DOHH2 (cell line): ENCODE data around the gene DGCR2.

Experiments used
- EZH2phosphoT487 ChIP-seq: fragments of 200-600 bp; sonication (generic); IDR thresholded peaks from 2 replicates; pipeline ENCODE4 v1.6.1; 2017; ENCODE audit warnings: borderline replicate concordance, mild to moderate bottlenecking, antibody characterized with exemption, low read length, moderate library complexity, mixed read lengths
- TF ChIP-seq, protein P1 (sequence below): fragments of 200-600 bp; sonication (generic); IDR thresholded peaks from one replicate; pipeline ENCODE4 v1.5.1; 2014; ENCODE audit warnings: antibody characterized with exemption, mild to moderate bottlenecking, low read depth, low read length; ENCODE audit not compliant: poor library complexity, severe bottlenecking

DNA sequence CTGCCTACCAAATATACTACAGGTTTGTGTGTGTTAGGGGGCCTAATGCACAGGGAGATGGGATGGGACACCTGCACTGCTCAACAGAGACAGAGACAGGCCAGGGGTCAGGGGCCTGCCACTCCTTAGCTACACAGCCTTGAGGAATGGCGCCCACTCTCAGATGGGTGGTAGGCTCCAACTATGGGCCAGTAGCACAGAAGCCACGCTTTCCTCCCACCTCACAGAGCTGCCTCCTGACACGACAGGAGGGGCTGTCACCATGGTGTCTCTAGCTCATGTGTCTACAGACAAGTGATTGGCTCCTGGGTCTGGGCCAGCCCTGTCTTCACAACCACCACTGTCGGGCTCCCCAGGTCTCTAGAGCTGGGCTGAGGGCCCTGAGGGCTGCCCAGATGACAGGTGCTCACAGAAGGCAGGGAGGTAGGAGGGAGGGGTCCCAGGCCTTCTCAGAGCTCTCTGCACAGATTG lies 81.8 kb downstream of the DGCR2 start:
- TF ChIP-seq, protein P1, sequence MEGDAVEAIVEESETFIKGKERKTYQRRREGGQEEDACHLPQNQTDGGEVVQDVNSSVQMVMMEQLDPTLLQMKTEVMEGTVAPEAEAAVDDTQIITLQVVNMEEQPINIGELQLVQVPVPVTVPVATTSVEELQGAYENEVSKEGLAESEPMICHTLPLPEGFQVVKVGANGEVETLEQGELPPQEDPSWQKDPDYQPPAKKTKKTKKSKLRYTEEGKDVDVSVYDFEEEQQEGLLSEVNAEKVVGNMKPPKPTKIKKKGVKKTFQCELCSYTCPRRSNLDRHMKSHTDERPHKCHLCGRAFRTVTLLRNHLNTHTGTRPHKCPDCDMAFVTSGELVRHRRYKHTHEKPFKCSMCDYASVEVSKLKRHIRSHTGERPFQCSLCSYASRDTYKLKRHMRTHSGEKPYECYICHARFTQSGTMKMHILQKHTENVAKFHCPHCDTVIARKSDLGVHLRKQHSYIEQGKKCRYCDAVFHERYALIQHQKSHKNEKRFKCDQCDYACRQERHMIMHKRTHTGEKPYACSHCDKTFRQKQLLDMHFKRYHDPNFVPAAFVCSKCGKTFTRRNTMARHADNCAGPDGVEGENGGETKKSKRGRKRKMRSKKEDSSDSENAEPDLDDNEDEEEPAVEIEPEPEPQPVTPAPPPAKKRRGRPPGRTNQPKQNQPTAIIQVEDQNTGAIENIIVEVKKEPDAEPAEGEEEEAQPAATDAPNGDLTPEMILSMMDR: no peak
- no peak for TF ChIP-seq EZH2phosphoT487
